GM19438 (cell line): Measurements from ENCODE around the gene DIAPH3.

ENCODE experiments used
- ATAC-seq: cut with Tn5 transposase; IDR thresholded peaks from one replicate; pipeline ENCODE4 v1.9.1; 2021; ENCODE audit warnings: low read depth; ENCODE audit not compliant: unreplicated experiment

Gene DIAPH3

DNA sequence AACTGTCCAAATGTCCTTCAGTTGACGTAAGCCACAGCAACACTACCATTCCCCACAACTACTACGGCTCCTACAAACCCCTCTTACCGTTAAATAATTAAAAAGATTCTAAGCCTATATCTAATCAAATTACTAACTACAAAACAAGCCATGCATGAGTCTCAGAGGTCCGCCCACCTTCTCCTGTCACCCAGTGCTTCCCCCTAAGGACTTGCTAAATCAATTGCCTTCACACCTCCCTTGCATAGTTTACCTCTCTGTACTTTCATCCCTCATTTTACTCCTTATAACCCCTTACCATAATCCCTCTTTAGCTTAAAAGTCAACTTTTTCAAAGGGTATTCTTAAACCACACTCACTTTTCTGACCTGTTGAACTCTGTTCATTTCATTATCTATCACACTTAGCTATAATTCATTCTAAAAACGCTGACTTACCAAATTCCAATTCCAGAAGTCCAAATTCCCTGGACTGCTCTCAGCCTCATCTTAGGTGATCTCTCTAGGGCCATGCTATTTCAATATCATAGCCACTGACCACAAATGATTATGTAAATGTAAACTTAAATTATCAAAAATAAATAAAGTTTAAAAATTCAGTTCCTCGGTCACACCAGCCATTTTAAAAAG lies 187.8 kb downstream of the DIAPH3 start:
- no peak for ATAC-seq

DNA sequence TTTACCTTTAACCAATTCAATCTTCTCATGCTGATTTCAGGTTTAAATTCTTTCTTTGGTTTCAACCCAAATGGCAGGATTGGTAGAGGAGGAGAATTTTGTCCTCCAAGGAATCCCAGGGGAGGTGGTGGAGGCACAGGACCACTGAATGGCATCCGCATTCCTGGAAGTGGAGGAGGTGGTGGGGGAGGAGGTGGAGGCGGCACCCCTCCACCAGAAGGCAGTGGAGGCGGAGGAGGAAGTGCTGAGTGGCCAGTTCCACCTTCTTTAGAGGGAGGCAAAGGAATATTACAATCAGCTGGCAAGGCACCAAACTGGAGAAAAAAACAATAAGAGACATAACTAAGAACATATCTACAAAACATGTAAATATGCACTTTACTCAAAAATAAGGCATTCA lies 192.9 kb downstream of the DIAPH3 start:
- no peak for ATAC-seq

DNA sequence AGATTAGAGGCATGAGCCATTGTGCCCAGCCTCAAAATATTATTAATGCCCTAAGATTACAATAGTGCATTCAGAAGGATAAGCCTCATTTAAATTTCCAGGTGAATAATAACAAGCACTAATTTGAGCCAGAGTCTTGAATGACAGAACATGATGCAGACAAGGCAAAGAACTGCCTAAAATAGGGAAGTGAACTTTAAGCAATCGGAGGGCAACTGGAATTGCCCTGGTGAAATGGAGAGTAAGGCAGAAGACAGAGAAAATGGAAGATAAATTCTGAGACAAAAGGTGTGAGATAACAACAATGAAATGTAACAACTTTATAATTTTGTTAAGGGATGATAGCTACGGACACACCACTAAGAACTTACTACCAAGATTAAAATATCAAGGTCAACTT lies 199.9 kb downstream of the DIAPH3 start:
- no peak for ATAC-seq

DNA sequence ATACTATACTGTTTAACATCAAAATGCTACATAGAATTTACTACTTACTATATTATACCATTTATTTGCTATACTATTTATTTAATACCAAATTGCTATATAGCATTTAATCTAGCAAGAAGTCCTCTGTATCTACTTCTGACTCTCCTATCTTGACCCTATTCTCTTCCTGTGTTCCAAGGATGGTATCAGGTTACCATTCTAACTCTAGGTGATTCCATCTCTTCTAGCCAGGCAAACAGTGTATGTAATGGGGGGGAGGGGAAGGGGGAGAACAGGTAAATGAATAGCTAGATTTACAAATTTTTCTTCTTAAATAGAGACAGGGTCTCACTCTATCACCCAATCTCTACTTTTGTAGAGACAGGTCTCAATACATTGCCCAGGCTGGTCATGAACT lies 200.3 kb downstream of the DIAPH3 start:
- no peak for ATAC-seq

DNA sequence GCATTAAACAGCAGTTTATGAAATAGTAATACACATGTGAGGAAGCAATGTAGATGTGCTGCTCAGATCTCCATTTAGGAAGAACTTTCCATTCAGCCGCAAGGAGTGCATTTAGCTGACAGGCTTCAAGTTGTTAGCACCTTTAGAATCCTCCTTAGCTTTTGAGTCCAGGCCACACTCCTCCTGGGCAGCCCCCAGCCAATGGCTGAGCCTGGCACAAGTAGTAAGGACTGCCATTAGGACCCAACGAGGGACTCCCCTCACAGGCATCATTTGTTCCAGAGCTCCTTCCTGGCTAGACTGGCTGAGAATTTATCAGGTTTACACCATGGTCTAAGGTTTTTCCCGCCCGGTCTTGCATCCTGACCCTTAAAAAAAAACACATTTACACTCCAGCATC lies 201.4 kb downstream of the DIAPH3 start:
- ATAC-seq: no peak

DNA sequence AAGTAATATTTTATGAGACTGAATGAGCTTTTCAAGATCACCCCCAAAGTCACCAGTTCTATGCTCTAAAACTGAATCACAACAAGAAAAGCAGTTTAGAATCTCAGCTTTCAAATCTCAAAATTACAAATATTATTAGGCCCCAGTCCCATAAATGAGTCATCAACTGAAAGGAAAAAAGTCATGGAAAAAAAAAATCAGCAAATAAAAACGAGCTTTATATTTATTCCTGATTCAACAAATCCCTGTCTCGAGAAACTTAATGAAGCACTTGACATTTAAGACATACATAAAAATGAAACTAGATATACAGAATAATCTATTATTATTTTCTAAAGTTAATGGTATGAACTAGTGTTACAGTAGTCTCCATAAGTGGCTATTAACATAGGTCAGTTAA lies 203.0 kb downstream of the DIAPH3 start:
- no peak for ATAC-seq

DNA sequence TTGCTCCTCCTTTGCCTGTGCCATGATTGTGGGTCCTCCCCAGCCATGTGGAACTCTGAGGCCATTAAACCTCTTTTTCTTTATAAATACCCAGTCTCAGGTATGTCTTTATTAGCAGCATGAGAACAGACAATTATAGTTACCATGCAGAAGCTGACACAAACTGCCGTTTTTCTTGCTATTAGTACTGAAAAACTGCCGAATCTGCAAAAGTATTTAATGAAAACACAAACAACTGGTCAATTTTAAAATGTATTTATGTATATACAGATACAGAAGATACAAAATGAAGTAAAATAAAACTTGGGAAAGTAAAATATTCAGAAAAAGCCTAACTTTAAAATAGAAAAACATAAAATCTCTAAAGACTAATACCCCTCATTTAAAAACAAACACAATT lies 206.3 kb downstream of the DIAPH3 start:
- no peak for ATAC-seq

DNA sequence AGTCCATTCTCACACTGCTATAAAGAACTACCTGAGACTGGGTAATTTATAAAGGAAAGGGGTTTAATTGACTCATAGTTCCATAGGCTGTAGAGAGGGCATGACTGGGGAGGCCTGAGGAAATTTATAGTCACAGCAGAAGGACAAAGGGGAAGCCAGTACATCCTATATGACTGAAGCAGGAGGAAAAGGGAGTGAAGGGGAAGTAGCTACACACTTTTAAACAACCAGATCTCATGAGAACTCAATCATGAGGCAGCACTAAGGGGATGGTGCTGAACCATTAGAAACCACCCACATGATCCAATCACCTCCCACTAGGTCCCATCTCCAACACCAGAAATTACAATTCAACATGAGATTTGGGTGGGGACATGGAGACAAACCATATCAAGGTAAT lies 209.1 kb downstream of the DIAPH3 start:
- no peak for ATAC-seq

DNA sequence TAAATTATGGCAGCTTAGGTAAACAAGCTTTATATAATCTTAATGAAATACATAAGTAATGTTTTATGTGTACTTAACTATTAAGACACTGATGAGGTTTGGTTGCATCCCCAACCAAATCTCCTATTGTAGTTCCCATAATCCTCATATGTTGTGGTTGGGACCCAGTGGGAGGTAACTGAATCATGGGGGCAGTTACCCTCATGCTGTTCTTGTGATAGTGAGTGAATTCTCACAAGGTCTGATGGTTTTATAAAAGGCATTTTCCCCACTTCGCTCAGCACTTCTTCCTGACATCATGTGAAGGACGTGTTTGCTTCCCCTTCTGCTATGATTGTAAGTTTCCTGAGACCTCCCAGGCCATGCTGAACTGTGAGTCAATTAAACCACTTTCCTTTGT lies 212.7 kb downstream of the DIAPH3 start:
- ATAC-seq: no peak

DNA sequence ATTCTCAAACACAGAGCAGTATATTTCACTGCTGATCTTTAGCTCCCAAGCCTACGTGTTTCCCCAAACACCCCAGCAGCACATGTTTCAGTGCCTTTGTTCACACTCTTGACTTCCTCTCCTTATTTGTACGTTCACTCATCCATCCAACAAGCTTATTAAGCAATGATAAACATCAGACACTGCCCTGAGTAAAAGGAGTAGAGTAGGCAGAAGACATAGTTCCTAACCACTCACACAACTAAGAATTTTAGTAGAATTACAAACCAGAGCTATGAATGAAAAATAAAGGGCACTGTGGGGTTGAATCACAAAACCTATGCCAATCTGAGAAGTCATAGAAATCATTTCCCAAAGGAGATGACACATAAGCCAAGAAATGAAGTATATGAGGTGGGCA lies 213.5 kb downstream of the DIAPH3 start:
- no peak for ATAC-seq

DNA sequence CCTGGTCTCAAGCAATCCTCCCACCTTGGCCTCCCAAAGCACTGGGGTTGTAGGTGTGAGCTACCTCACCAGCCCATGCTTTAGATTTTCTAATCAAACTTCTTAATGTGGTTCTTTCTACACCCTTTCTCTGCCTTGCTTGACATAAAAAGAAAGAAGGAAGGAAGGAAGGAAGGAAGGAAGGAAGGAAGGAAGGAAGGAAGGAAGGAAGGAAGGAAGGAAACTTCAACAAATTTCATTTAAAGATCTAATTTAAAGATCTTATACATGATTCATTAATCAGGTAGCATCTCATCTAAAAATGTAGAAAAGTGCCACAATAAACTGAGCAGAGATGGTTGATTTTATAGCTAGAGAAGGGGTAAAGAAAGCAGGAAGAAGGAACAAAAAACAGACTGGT lies 215.0 kb downstream of the DIAPH3 start:
- ATAC-seq: no peak

DNA sequence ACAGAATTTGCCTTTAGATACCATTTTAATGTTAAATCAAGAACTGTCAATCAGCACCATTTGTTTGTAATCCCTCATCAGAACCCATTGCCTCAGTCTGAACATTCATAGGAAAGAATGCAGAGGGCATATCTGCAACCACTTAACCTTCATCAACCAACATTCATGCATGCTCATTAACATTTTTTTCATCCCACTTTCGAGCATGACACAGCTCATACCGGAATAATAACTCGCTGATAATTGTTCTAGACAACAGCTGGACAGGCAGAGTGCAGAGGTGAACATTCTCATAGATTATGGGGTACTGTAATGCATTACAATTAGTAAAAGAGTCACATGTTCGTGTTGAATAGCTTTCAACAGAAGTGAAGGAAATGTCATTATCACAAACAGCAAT lies 216.8 kb downstream of the DIAPH3 start:
- ATAC-seq: no peak

DNA sequence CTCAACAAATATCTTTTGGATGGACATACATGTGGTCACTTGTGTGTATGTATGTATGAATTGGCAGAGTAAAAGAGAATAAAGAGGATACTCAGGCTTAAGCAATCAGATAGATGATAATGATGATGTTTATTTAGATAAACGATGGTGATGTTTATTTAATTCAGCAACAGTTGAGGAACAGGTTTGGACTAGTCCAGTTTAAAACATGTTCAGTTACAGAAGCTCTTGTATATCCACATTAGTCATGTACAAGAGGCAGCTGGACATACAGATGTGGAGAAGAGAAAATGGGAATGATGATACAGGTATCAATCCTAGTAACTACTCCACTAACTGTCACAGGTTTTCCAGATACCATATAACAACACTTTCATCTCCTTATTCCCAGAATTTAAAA lies 232.1 kb downstream of the DIAPH3 start:
- no peak for ATAC-seq

DNA sequence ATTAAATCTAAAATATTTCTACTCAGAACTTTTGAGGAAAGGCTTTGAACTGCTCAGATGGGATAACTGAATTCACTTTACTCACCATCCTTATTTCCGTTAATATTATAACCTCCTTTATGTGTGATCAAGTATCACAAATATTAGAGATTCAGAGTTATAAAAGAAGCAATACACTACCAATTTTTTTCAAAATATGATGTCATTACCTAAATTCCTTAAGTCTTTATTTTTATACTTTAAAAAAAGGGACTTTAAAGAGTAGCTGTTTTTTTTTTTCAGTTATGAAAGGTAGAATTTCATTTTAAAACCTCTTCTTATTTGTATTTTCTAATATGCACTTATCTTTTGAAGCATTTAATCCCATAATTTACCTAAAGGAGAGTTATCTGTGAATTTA lies 239.5 kb downstream of the DIAPH3 start:
- ATAC-seq: no peak

DNA sequence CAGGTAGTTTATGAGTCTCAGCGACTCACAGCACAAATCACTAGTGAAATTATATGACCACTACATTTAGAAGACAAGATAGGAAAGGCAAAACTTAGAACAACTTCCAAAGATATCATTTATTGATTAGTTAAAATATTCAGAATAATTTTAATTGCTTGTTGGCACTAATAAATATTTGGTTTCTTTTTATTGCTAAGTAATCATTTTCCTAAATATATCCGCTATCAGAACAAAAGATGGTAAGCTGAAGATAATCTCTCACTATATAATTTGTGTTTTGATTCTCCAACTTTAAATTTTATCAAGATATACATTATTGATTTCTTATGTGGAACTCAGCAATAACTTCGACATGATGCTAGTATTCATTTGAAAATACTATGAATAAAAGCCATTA lies 248.5 kb downstream of the DIAPH3 start:
- no peak for ATAC-seq

DNA sequence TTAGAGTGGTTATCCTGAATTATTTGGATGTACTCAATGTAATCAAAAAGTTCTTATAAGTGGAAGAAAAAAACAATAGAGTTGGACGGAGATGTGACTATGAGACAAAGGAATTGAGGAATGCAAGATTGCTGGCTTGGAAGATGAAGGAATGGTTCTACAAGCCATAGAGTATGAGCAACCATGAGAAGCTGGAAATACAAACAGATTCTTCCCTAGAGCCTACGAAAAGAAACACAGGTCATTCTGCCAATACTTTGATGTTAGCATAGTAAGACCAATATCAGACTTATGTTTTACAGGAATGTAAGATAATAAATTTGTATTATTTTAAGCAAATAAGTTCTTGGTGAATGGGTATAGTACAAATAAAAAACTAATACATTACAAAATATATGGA lies 249.2 kb downstream of the DIAPH3 start:
- ATAC-seq: no peak

DNA sequence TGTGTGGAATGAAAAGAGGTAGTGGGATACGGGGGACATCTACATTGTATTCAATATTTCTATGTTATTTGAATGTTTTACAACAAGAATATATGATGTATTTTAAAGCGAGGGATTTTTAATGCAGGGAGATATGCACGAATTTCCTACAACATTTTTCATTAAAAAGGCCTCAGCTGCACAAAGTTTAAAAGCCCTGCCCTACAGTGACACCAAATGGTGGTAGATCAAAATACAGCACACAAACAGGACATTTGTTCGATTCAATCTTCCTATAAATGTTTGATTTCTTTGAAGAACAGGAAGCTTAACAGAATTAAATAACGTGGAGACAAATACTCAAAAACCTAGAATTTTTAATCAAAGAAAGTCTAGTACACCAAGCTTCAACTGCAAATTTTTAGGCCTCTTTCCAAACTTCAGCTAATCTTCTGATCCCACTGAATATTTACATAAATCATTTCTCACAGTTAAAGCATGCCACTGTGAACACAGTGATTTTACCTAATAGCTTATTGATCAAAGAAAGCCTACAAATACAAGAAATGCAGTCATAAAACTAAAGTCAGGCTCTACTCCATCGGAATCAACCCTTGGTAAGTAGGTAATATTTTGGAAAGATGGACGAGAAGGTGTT lies 257.2 kb downstream of the DIAPH3 start:
- ATAC-seq: no peak

DNA sequence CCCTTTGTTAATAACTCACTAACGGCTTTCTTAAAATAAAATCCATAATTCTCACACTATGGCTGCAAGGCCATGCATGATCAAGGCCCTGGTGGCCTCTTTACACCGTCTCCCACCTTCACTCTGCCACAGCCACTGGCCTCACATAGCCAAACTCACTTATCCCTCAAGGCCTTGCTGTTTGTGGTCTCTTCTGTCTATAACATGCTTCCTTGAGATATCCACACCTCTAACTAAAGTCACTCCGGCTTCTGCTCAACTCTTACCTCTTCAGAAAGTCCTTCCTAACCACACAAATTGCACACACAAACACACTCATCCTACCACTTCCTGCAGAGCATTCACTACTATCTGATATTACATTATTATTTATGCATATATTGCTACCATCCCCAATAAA lies 262.5 kb downstream of the DIAPH3 start:
- ATAC-seq: no peak

DNA sequence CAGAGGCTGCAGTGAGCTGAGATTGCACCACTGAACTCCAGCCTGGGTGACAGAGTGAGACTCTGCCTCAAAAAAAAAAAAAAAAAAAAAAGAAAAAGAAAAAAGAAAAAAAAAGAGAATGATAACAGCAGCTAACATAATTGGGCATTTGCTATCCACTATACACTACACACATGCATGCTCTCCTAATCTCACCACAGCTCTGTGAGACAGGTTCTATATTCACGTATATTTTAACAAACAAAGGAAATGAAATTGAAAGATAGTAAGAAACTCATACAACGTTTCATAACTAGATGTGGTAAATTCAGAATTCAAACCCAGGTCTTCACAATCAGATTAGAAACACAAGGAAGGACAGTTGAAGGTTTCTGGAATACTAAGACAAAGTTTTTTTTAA lies 265.7 kb downstream of the DIAPH3 start:
- ATAC-seq: no peak

DNA sequence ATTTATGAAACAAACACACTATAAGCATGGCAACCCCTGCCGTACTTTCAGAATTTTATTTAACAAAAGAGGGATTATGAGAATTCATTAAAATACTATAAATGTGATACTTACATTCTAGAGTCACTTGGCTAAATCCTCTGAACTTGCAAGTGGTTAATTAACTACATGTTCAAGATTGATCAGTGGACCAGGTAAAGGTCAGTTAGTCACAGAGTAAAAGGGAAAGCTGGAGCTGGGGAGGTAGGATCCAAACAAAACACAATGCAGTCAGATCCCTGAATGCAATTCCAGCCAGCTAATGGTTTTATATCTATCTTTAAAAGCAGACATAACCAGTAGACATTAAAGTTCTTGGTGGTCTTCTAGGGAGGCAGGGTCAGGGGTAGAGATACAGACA lies 270.5 kb downstream of the DIAPH3 start:
- ATAC-seq: no peak

DNA sequence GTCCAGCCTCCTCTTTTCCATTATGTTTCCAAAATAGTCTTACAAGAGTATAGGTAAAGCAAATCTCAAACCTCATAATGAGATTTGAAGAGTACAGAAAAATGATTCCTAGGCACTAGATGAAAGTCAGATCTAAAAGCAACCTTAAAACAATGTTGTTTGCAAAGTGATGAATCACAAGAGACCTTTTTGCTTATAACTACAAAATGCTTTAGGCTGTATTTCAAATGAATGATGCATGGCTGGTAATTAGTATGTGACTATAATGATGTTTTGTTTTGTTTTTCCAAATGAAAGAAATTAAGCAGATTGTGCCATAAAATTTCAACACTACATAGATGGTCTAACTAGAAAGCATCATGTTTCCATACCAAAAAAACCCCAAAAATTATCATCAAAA lies 272.7 kb downstream of the DIAPH3 start:
- no peak for ATAC-seq

DNA sequence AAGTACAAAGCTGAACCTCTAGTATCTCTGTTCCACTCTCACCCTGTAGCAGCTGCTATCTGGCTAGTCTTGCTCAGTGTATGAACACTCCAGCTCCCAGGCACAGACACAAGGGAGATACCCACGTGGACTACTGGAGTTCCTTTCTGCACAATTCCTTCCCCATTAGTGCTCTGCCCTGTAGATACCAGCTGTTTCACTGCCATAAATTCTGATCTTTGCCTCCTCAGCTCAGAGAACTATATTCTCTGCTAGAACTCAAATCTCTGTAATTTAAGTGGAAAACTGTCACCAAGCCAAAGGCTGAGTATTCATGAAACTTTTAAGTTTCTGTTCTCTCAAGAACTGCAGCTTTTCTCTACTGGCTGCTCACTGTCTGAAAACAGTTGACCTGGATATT lies 273.7 kb downstream of the DIAPH3 start:
- ATAC-seq: no peak

DNA sequence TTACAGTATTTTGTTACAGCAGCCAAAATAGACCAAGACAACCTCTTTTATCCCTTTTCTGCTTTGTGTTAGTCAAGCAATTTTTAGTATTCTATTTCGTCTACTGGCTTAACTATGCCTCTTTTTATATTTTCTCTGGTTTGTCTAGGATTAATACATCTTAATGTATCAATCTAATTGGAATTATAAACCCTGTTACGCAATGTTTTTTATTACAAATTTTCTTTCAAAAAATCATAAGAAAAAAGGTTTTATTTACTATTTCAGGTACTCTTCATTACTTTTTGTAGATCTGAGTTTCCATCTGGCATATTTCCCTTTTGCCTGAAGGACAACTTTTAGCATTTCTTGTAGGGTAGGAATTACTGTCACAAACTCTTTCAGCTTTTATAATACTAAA lies 275.3 kb downstream of the DIAPH3 start:
- no peak for ATAC-seq
